ENCODE results near the gene TPPP. TPM values are rescaled to one million over a fixed set of nuclear protein-coding genes. Genes with fewer than 3 reads are reported as not detected.
"Not testable (repeated sequence)": the region's sequence is repeated elsewhere in the genome, so short reads cannot be mapped to it uniquely, and the experiment has no call there.

TPPP gene
- total RNA-seq, 2 experiments from 2014 or later, result 0.18 to 0.20 TPM

- POLR2A ChIA-PET, result no interaction called here
- H3K9me3 Mint-ChIP-seq, result no peaks in the 10 kb centered on the region
- H3K4me3 Mint-ChIP-seq, result no peak overlapping the region
- TF ChIP-seq CTCF (IDR thresholded peaks at IDR 0.05), result no peak
- no peak overlapping the region for H3K27ac Mint-ChIP-seq
- intact Hi-C loops (cut with micrococcal nuclease), result no loop called here
- ATAC-seq, result no peak
- H3K36me3 Mint-ChIP-seq (ENCODE audit: low read depth), result peaks cover 40% of the 10 kb centered on the region
- no peaks in the 10 kb centered on the region for H3K27me3 Mint-ChIP-seq
- no peaks in the 10 kb centered on the region for H3K4me1 Mint-ChIP-seq (ENCODE audit: low read depth)
- DNase-seq, result no peak
- CTCF ChIA-PET, result no interaction called here
Measured at GRCh38 chr5:634191-634590, 59.0 kb downstream of the TPPP start.

- no peaks in the 10 kb centered on the region for H3K27me3 Mint-ChIP-seq
- TF ChIP-seq CTCF (IDR thresholded peaks at IDR 0.05), result no peak
- H3K4me3 Mint-ChIP-seq, result no peak overlapping the region
- H3K27ac Mint-ChIP-seq, result no peak overlapping the region
- H3K4me1 Mint-ChIP-seq (ENCODE audit: low read depth), result no peaks in the 10 kb centered on the region
- no peaks in the 10 kb centered on the region for H3K9me3 Mint-ChIP-seq
- intact Hi-C loops (cut with micrococcal nuclease), result no loop called here
- DNase-seq (no peak), ATAC-seq (no peak)
- CTCF ChIA-PET, result no interaction called here
- H3K36me3 Mint-ChIP-seq (ENCODE audit: low read depth), result peaks cover 40% of the 10 kb centered on the region
- POLR2A ChIA-PET, result no interaction called here
Measured at GRCh38 chr5:633501-633955, 59.6 kb downstream of the TPPP start.

GRCh38 chr5:628351-629205, 64.6 kb downstream of the TPPP start:
- intact Hi-C loops (cut with micrococcal nuclease); H3K9me3 Mint-ChIP-seq; H3K4me1 Mint-ChIP-seq (ENCODE audit: low read depth); CTCF ChIA-PET; H3K4me3 Mint-ChIP-seq; DNase-seq; ATAC-seq; H3K27ac Mint-ChIP-seq; H3K27me3 Mint-ChIP-seq: not testable (repeated sequence)
- POLR2A ChIA-PET, result interaction anchor here (1.2 kb wide), 1 partner anchor 16 kb away, joined by 4 read pairs; the partner anchor contains the start of gene CEP72
- peaks cover 13% of the 10 kb centered on the region for H3K36me3 Mint-ChIP-seq (ENCODE audit: low read depth)

- ATAC-seq, result no peak
- no peak overlapping the region for H3K27ac Mint-ChIP-seq
- no peaks in the 10 kb centered on the region for H3K9me3 Mint-ChIP-seq
- no peaks in the 10 kb centered on the region for H3K4me1 Mint-ChIP-seq (ENCODE audit: low read depth)
- no peaks in the 10 kb centered on the region for H3K27me3 Mint-ChIP-seq
- POLR2A ChIA-PET, result interaction anchor here (1.2 kb wide), 1 partner anchor 15 kb away, joined by 4 read pairs; the partner anchor contains the start of gene CEP72
- peaks cover 9% of the 10 kb centered on the region for H3K36me3 Mint-ChIP-seq (ENCODE audit: low read depth)
- no peak for DNase-seq
- intact Hi-C loops (cut with micrococcal nuclease), result no loop called here
- H3K4me3 Mint-ChIP-seq, result no peak overlapping the region
- TF ChIP-seq CTCF (IDR thresholded peaks at IDR 0.05), result no peak
- CTCF ChIA-PET, result no interaction called here
Measured at GRCh38 chr5:627840-628239, 65.3 kb downstream of the TPPP start.

GRCh38 chr5:626850-627249, 66.3 kb downstream of the TPPP start:
- no peak for TF ChIP-seq CTCF (IDR thresholded peaks at IDR 0.05)
- CTCF ChIA-PET, result no interaction called here
- Mint-ChIP-seq H3K27ac (peak overlapping the region; percentile 16), H3K4me1 (ENCODE audit: low read depth) (no peaks in the 10 kb centered on the region), H3K36me3 (ENCODE audit: low read depth) (peaks cover 10% of the 10 kb centered on the region), H3K27me3 (no peaks in the 10 kb centered on the region), H3K9me3 (no peaks in the 10 kb centered on the region), H3K4me3 (no peak overlapping the region)
- POLR2A ChIA-PET, result no interaction called here
- DNase-seq (no peak), ATAC-seq (no peak)
- intact Hi-C loops (cut with micrococcal nuclease), result no loop called here
